Measurements from ENCODE around the gene NT5DC3. TPM values are rescaled to one million over a fixed set of nuclear protein-coding genes. Genes with fewer than 3 reads are reported as not detected.

NT5DC3 gene
- total and polyA plus RNA-seq, 4 donors = 3.6 to 104 (median 26.2) TPM

Other genes starting within 250 kb of the NT5DC3 start
- gene HSP90B1, start 89.2 kb upstream of the NT5DC3 start, total RNA-seq = 100 to 1,000 TPM; 641 to 818 TPM
- gene HSP90B1, start 89.2 kb upstream of the NT5DC3 start, polyA plus RNA-seq = 100 to 1,000 TPM; 458 to 512 TPM
- 10 to 100 TPM; 20.4 to 22.2 TPM for gene TDG, start 124.6 kb upstream of the NT5DC3 start, total RNA-seq
- 1 to 10 TPM; 6.8 to 8.9 TPM for gene TDG, start 124.6 kb upstream of the NT5DC3 start, polyA plus RNA-seq
- 10 to 100 TPM; 28.2 to 64.4 TPM for gene GLT8D2, start 209.0 kb upstream of the NT5DC3 start, total RNA-seq
- 100 to 1,000 TPM in 1 of 2 donors, 10 to 100 TPM in 1; 30.7 to 114 TPM for gene GLT8D2, start 209.0 kb upstream of the NT5DC3 start, polyA plus RNA-seq
- 10 to 100 TPM; 27.0 to 32.3 TPM for gene HCFC2, start 223.3 kb upstream of the NT5DC3 start, total RNA-seq
- gene HCFC2, start 223.3 kb upstream of the NT5DC3 start, polyA plus RNA-seq = 10 to 100 TPM in 1 of 2 donors, 1 to 10 TPM in 1; 9.1 to 13.3 TPM